Gastroesophageal sphincter (tissue), 4 donors: ENCODE results near the gene MEIOC. TPM values are rescaled to one million over a fixed set of nuclear protein-coding genes. Genes with fewer than 3 reads are reported as not detected.

ENCODE experiments used
- ATAC-seq: fragments of 150-250 bp; one replicate; pipeline ENCODE4 v1.9.1; 2016; ENCODE audit warnings: mild to moderate bottlenecking, moderate library complexity
- H3K27ac ChIP-seq, 4 donors: fragments of 200-600 bp; sonication (generic) in 3 of 4; 1 replicate in 3 of 4; 2 replicates in 1 of 4; pipeline ENCODE4 v1.5.1; 2016 to 2019
- H3K27me3 ChIP-seq: fragments of 200-600 bp; sonication (generic); one replicate; pipeline ENCODE4 v1.5.1; 2019
- H3K36me3 ChIP-seq, 2 donors: fragments of 200-600 bp; sonication (generic); one replicate each; pipeline ENCODE4 v1.5.1; 2019; ENCODE audit warnings: control low read depth in 1 of 2
- H3K4me1 ChIP-seq, 3 donors: fragments of 200-600 bp; sonication (generic); 1 replicate in 2 of 3; 2 replicates in 1 of 3; pipeline ENCODE4 v1.5.1; 2016 to 2019; ENCODE audit warnings: control low read depth in 2 of 3
- H3K4me3 ChIP-seq, 2 donors: fragments of 200-600 bp; sonication (generic); one replicate each; pipeline ENCODE4 v1.5.1; 2019; ENCODE audit warnings: mild to moderate bottlenecking in 1 of 2, moderate library complexity in 1 of 2
- H3K9me3 ChIP-seq, 3 donors: fragments of 200-600 bp; sonication (generic); one replicate each; pipeline ENCODE4 v1.5.1; 2017 to 2019; ENCODE audit warnings: control low read depth in 2 of 3
- CTCF ChIP-seq, 4 experiments: fragments of 200-600 bp in 2 of 4; fragments of 450-650 bp in 2 of 4; sonication (generic) in 1 of 4; IDR thresholded peaks; one replicate each; pipeline ENCODE4 v1.5.1; 2017 to 2019; ENCODE audit warnings: antibody characterized with exemption in 4 of 4, mild to moderate bottlenecking in 2 of 4, moderate library complexity in 2 of 4
- EP300 ChIP-seq: sonication (generic); formaldehyde crosslinking; IDR thresholded peaks from one replicate; pipeline ENCODE4 v1.6.1; 2017; ENCODE audit warnings: antibody characterized with exemption, mild to moderate bottlenecking
- POLR2A ChIP-seq, 2 donors: fragments of 450-650 bp; IDR thresholded peaks; one replicate each; pipeline ENCODE4 v1.6.1; 2017; ENCODE audit warnings: antibody characterized with exemption in 2 of 2, mild to moderate bottlenecking in 2 of 2, moderate library complexity in 1 of 2
- POLR2AphosphoS5 ChIP-seq: sonication (generic); formaldehyde crosslinking; IDR thresholded peaks from one replicate; pipeline ENCODE4 v1.6.1; 2017; ENCODE audit warnings: antibody characterized with exemption
- WGBS, 2 donors: methylation state at CpG; one replicate each; pipeline ENCODE4 v1.1.5; 2018; ENCODE audit warnings: low coverage in 1 of 2; 5-methylcytosine and 5-hydroxymethylcytosine counted together
- total RNA-seq, 4 donors: library from RNA; depleted of rRNA; stranded (reverse); fragments of >200 nt; gene quantifications; one replicate each; pipeline ENCODE4 v1.1.0, GENCODE V29; 2016

Gene MEIOC
- total RNA-seq, 4 donors from 2014 or later = 0.12 to 0.47 TPM; not detected in 2

- Histone ChIP-seq H3K27me3 (peaks cover 11% of the 10 kb centered on the region), H3K9me3 (no peaks in the 10 kb centered on the region), H3K27ac (peak overlapping the region in 1 of 4 donors; percentile 44), H3K36me3 (no peaks in the 10 kb centered on the region), H3K4me1 (no peaks in the 10 kb centered on the region), H3K4me3 (no peak overlapping the region)
- TF ChIP-seq POLR2AphosphoS5 (no peak), EP300 (no peak), POLR2A (IDR thresholded peaks at IDR 0.05) (no peak), CTCF (IDR thresholded peaks at IDR 0.05) (no peak)
- ATAC-seq = no peak
- WGBS, 2 donors = 78% methylated on average over 8 of the region's 9 CpGs; no CpG with 5 or more reads in 1 of the 2 donors
Observed at GRCh38 chr17:44627513-44628242, 28.6 kb upstream of the MEIOC start.

- WGBS, 2 donors = 39 to 78% methylated on average over 4 to 8 of the region's 34 CpGs
- H3K27ac ChIP-seq = peak overlapping the region in 1 of 4 donors; percentile 44
- H3K36me3 ChIP-seq = no peaks in the 10 kb centered on the region
- H3K4me1 ChIP-seq = no peaks in the 10 kb centered on the region
- peak overlapping the region in 1 of 2 donors; percentile 23 for H3K4me3 ChIP-seq
- H3K27me3 ChIP-seq = peaks cover 11% of the 10 kb centered on the region
- no peak for ATAC-seq
- H3K9me3 ChIP-seq = no peaks in the 10 kb centered on the region
- TF ChIP-seq POLR2AphosphoS5 (no peak), POLR2A (IDR thresholded peaks at IDR 0.05) (no peak), EP300 (no peak), CTCF (IDR thresholded peaks at IDR 0.05) (no peak)
Observed at GRCh38 chr17:44628243-44629188, 27.8 kb upstream of the MEIOC start.

GRCh38 chr17:44629314-44629713 lies 27.0 kb upstream of the MEIOC start:
- no peak for TF ChIP-seq CTCF (IDR thresholded peaks at IDR 0.05)
- TF ChIP-seq POLR2AphosphoS5 = no peak
- no peak for TF ChIP-seq EP300
- TF ChIP-seq POLR2A (IDR thresholded peaks at IDR 0.05) = no peak
- no peak for ATAC-seq
- no peaks in the 10 kb centered on the region for H3K36me3 ChIP-seq
- H3K9me3 ChIP-seq = no peaks in the 10 kb centered on the region
- no peak overlapping the region for H3K27ac ChIP-seq
- peaks cover 11% of the 10 kb centered on the region for H3K27me3 ChIP-seq
- H3K4me1 ChIP-seq = no peaks in the 10 kb centered on the region
- 100% methylated on average over 1 of the region's 13 CpGs for WGBS, 2 donors
- H3K4me3 ChIP-seq = no peak overlapping the region

GRCh38 chr17:44630703-44631102 lies 25.6 kb upstream of the MEIOC start:
- Histone ChIP-seq H3K27me3 (peaks cover 11% of the 10 kb centered on the region), H3K4me3 (no peak overlapping the region), H3K36me3 (no peaks in the 10 kb centered on the region), H3K27ac (no peak overlapping the region), H3K4me1 (no peaks in the 10 kb centered on the region), H3K9me3 (no peaks in the 10 kb centered on the region)
- TF ChIP-seq CTCF (IDR thresholded peaks at IDR 0.05) (no peak), POLR2AphosphoS5 (no peak), EP300 (no peak), POLR2A (IDR thresholded peaks at IDR 0.05) (no peak)
- WGBS, 2 donors = 100% methylated on average over 1 to 4 of the region's 4 CpGs
- ATAC-seq = no peak
